ENCODE measurements around the gene SEC61G.

- no peak for TF ChIP-seq CTCF (IDR thresholded peaks at IDR 0.05)
- no peak for TF ChIP-seq POLR2A (IDR thresholded peaks at IDR 0.05)
Measured at GRCh38 chr7:54738737-54739136, 20.3 kb downstream of the SEC61G start.

Measured in adrenal gland (tissue), 5 donors.